ENCODE data around the gene STARD9.
A peak's percentile ranks its signal among the peaks of the same experiment; 100 is the strongest.

The STARD9 gene

GRCh38 chr15:42695527-42696071 lies 120.2 kb downstream of the STARD9 start:
- DNase-seq = peak in 2 of 4 experiments; percentile 4 to 18

- DNase-seq = peak in 2 of 4 experiments; percentile 5 to 6
Observed at GRCh38 chr15:42696626-42697025, 121.2 kb downstream of the STARD9 start.

- peak; percentile 67 to 81 (median 72) for DNase-seq
Observed at GRCh38 chr15:42704492-42704926, 129.1 kb downstream of the STARD9 start.

- no peak for DNase-seq
Observed at GRCh38 chr15:42705336-42705735, 129.9 kb downstream of the STARD9 start.

- DNase-seq = no peak
Observed at GRCh38 chr15:42707068-42707467, 131.7 kb downstream of the STARD9 start.

- DNase-seq = peak in 2 of 4 experiments; percentile 6 to 16
Observed at GRCh38 chr15:42707873-42708544, 132.6 kb downstream of the STARD9 start.

- DNase-seq = no peak
Observed at GRCh38 chr15:42710662-42711061, 135.3 kb downstream of the STARD9 start.

- DNase-seq = no peak
Observed at GRCh38 chr15:42711746-42712145, 136.3 kb downstream of the STARD9 start.

GRCh38 chr15:42712584-42712983 lies 137.2 kb downstream of the STARD9 start:
- DNase-seq = no peak

GRCh38 chr15:42716125-42716524 lies 140.7 kb downstream of the STARD9 start:
- no peak for DNase-seq

- no peak for DNase-seq
Observed at GRCh38 chr15:42716626-42717025, 141.2 kb downstream of the STARD9 start.

GRCh38 chr15:42719043-42719442 lies 143.6 kb downstream of the STARD9 start:
- DNase-seq = no peak

GRCh38 chr15:42720071-42720470 lies 144.7 kb downstream of the STARD9 start:
- DNase-seq = no peak

- no peak for DNase-seq
Observed at GRCh38 chr15:42721016-42721415, 145.6 kb downstream of the STARD9 start.

GRCh38 chr15:42721916-42722315 lies 146.5 kb downstream of the STARD9 start:
- no peak for DNase-seq

- no peak for DNase-seq
Observed at GRCh38 chr15:42723068-42723467, 147.7 kb downstream of the STARD9 start.

- DNase-seq = no peak
Observed at GRCh38 chr15:42724276-42724675, 148.9 kb downstream of the STARD9 start.

- no peak for DNase-seq
Observed at GRCh38 chr15:42725331-42725903, 150.0 kb downstream of the STARD9 start.

- DNase-seq = no peak
Observed at GRCh38 chr15:42726114-42726513, 150.7 kb downstream of the STARD9 start.

- no peak for DNase-seq
Observed at GRCh38 chr15:42727750-42728381, 152.5 kb downstream of the STARD9 start.

- no peak for DNase-seq
Observed at GRCh38 chr15:42728560-42728959, 153.2 kb downstream of the STARD9 start.

- no peak for DNase-seq
Observed at GRCh38 chr15:42728972-42729371, 153.6 kb downstream of the STARD9 start.

GRCh38 chr15:42729409-42729808 lies 154.0 kb downstream of the STARD9 start:
- DNase-seq = no peak

- no peak for DNase-seq
Observed at GRCh38 chr15:42730135-42730534, 154.7 kb downstream of the STARD9 start.

All from suppressor macrophage (primary cell).